K562 (cell line): Measurements from ENCODE around the gene MFSD6. TPM values are rescaled to one million over a fixed set of nuclear protein-coding genes. Genes with fewer than 3 reads are reported as not detected.

Experiments used
- ATAC-seq: fragments of 200-7000 bp; cut with Tn5 transposase; 3 replicates; pipeline ENCODE4 v1.9.1; 2020; ENCODE audit warnings: moderate library complexity
- BruUV-seq: library from RNA; stranded (reverse); fragments of 400-500 nt; replicated peaks from 2 replicates; lab custom pipeline; 2021; lab: Mats Ljungman, UMichigan
- CTCF ChIA-PET: fragments of 300-600 bp; formaldehyde crosslinking; extraction: SDS; loops from one replicate; lab custom pipeline; 2021; ENCODE audit warnings: low intra/inter-chr PET ratio; lab: Yijun Ruan, JAX
- POLR2A ChIA-PET: fragments of 300-600, 350-650 bp; sonication (Branson Sonifier 250); formaldehyde crosslinking; extraction: SDS; loops from one replicate; lab custom pipeline; 2021; ENCODE audit warnings: antibody characterized with exemption, inconsistent platforms; lab: Yijun Ruan, JAX
- DNase-seq, 4 experiments: peaks; one replicate each; pipeline versions ENCODE4 v3.0.0 to v3.0.0-alpha.2; 2011 to 2018; ENCODE audit warnings: low spot score in 3 of 4, mixed read lengths in 3 of 4; ENCODE audit errors: extremely low read depth in 1 of 4
- FAIRE-seq: peaks from 2 replicates; lab custom pipeline; 2011; peaks lifted over from hg19 to GRCh38; lab: Jason Lieb, UNC
- H2AFZ ChIP-seq: 2 replicates; pipeline ENCODE4 v1.6.0; 2011; ENCODE audit warnings: low read depth, low read length, control low read depth, inconsistent platforms
- H3K27ac ChIP-seq: fragments of 200-600 bp; 3 replicates; pipeline ENCODE4 v1.8.0; 2011; ENCODE audit warnings: low read depth, mild to moderate bottlenecking, control low read depth, inconsistent platforms, low read length, moderate library complexity, mixed read lengths; ENCODE audit errors: extremely low read depth
- H3K27me3 ChIP-seq, 2 experiments: fragments of 300-600 bp in 1 of 2; 2 replicates in 1 of 2; 3 replicates in 1 of 2; pipeline versions ENCODE4 v1.6.0 to v1.8.0; 2011; ENCODE audit warnings: inconsistent platforms in 2 of 2, low read length in 2 of 2, mild to moderate bottlenecking in 1 of 2, mixed read lengths in 1 of 2, moderate library complexity in 1 of 2; ENCODE audit not compliant: control insufficient read depth in 2 of 2, insufficient read depth in 2 of 2
- H3K36me3 ChIP-seq: fragments of 300-600 bp; 3 replicates; pipeline ENCODE4 v1.8.0; 2011; ENCODE audit warnings: mild to moderate bottlenecking, low read length, inconsistent platforms; ENCODE audit not compliant: control insufficient read depth, insufficient read depth
- H3K4me1 ChIP-seq, 2 experiments: fragments of 200-600 bp in 1 of 2; replicated peaks in 1 of 2; 2 replicates in 1 of 2; 3 replicates in 1 of 2; pipeline versions ENCODE4 v1.5.1 to v1.8.0; 2011; ENCODE audit warnings: inconsistent platforms in 2 of 2, low read length in 2 of 2, mild to moderate bottlenecking in 1 of 2, mixed read lengths in 1 of 2, moderate library complexity in 1 of 2; ENCODE audit not compliant: control insufficient read depth in 2 of 2, insufficient read depth in 2 of 2
- H3K4me2 ChIP-seq: 2 replicates; pipeline ENCODE4 v1.6.1; 2011; ENCODE audit warnings: low read length, control low read depth, inconsistent platforms, mixed read lengths; ENCODE audit not compliant: insufficient read depth
- H3K4me3 ChIP-seq: fragments of 200-600 bp; sonication (generic), shearing (Covaris generic); 2 replicates; pipeline ENCODE4 v1.5.1; 2016; ENCODE audit warnings: control low read depth, inconsistent platforms
- H3K79me2 ChIP-seq: fragments of 200-600 bp; 3 replicates; pipeline ENCODE4 v1.8.0; 2011; ENCODE audit warnings: low read length, inconsistent platforms; ENCODE audit not compliant: control insufficient read depth, insufficient read depth
- H3K9ac ChIP-seq, 2 experiments: 2 replicates each; pipeline versions ENCODE4 v1.6.0 to v1.6.1; 2011; ENCODE audit warnings: low read depth in 2 of 2, low read length in 2 of 2, control low read depth in 1 of 2, inconsistent platforms in 1 of 2, mild to moderate bottlenecking in 1 of 2, mixed read lengths in 1 of 2; ENCODE audit not compliant: insufficient read depth in 1 of 2
- H3K9me1 ChIP-seq: one replicate; pipeline ENCODE4 v1.6.0; 2011; ENCODE audit warnings: inconsistent platforms, mild to moderate bottlenecking, low read length, moderate library complexity; ENCODE audit not compliant: control insufficient read depth, insufficient read depth
- H3K9me3 ChIP-seq: replicated peaks from 2 replicates; pipeline ENCODE4 v1.5.1; 2011; ENCODE audit warnings: low read depth, low read length, inconsistent platforms; ENCODE audit not compliant: control insufficient read depth, insufficient read depth
- H4K20me1 ChIP-seq: replicated peaks from 2 replicates; pipeline ENCODE4 v1.6.1; 2011; ENCODE audit warnings: low read length, inconsistent platforms, mixed read lengths; ENCODE audit not compliant: control insufficient read depth, insufficient read depth
- CBFA2T3 ChIP-seq: fragments of 450-650 bp; IDR thresholded peaks from 2 replicates; pipeline ENCODE4 v1.6.1; 2017
- ESRRB ChIP-seq: fragments of 250-450 bp; sonication (Bioruptor Pico); IDR thresholded peaks from 2 replicates; pipeline ENCODE4 v1.5.0; 2020; ENCODE audit warnings: mild to moderate bottlenecking, moderate library complexity, borderline replicate concordance
- ILK ChIP-seq: fragments of 450-650 bp; IDR thresholded peaks from 2 replicates; pipeline ENCODE4 v1.6.1; 2016; ENCODE audit warnings: missing genetic modification characterization, low read depth, mild to moderate bottlenecking, missing compliant biosample characterization, moderate library complexity, borderline replicate concordance
- OTX1 ChIP-seq: fragments of 450-650 bp; formaldehyde crosslinking; IDR thresholded peaks from 2 replicates; pipeline ENCODE4 v1.4.0; 2022; ENCODE audit warnings: mild to moderate bottlenecking
- WGBS: fragments of 100-300 bp; shearing (Covaris generic); methylation state at CpG from one replicate; pipeline ENCODE4 v1.1.6; 2016; ENCODE audit warnings: low coverage, mixed read lengths; ENCODE audit not compliant: insufficient coverage; ENCODE audit errors: missing lambda C conversion rate; 5-methylcytosine and 5-hydroxymethylcytosine counted together
- in situ Hi-C: fragments of 300-500 bp; cut with MboI; formaldehyde crosslinking; loops from 4 replicates; pipeline ENCODE4 v1.15.0; 2018; ENCODE audit warnings: inconsistent platforms, mixed read lengths
- intact Hi-C: fragments of 100-400 bp; cut with micrococcal nuclease; formaldehyde crosslinking; loops from 2 replicates; pipeline ENCODE4 v1.14.2; 2022
- polyA plus RNA-seq, 8 experiments: library from polyadenylated mRNA; depleted of rRNA in 4 of 8; stranded (reverse) in 5 of 8; unstranded in 3 of 8; fragments of >200 nt; fragmentation: Nextera tagmentation in 2 of 8; fragmentation: Illumina TruSeq in 1 of 8; extraction: Ambion mirVana in 2 of 8; extraction: Trizol in 1 of 8; gene quantifications; 2 replicates each; pipeline versions ENCODE4 v1.2.1 to v1.2.3, GENCODE V29; 2011 to 2014; ENCODE audit warnings: inconsistent platforms in 1 of 8, missing spikeins in 1 of 8
- total RNA-seq, 7 experiments: library from RNA; depleted of rRNA in 6 of 7; stranded (reverse); fragments of >200 nt in 6 of 7; fragmentation: Illumina TruSeq in 2 of 7; extraction: Trizol in 2 of 7; gene quantifications; 2 replicates each; pipeline versions ENCODE4 v1.2.1 to v1.2.3, GENCODE V29; 2011 to 2021; ENCODE audit warnings: low replicate concordance in 1 of 7
- TF ChIP-seq, protein P1 (sequence below), 2 experiments: fragments of 450-650 bp; IDR thresholded peaks; 2 replicates each; pipeline ENCODE4 v1.6.1; 2018; ENCODE audit warnings: mild to moderate bottlenecking in 2 of 2, low read depth in 1 of 2; ENCODE audit not compliant: partially characterized antibody in 2 of 2

The MFSD6 gene
- total and polyA plus RNA-seq, 9 of the 15 experiments (the other 6 are each of a cell fraction or from before 2014, with no cell fraction given) = 1.1 to 7.9 (median 4.4) TPM

DNA sequence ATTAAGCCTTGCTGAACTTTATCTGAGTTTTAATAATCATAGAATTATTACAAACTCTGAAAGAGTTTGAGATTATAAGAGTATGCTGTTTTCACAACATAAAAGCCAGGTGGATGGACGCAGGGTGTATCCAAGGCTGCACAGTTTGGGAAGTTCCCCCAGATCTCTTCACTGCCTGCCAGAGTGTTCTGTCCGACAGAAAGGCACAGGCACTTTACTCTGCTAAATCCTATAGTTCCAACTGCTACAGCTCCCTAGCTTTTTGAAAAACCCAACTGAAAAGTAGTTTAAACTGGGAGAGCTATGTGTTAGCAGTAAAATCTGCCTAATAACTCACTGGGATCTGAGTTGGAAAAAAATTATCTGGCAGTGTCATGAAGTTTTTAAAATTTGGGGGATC, 38.0 kb downstream of the MFSD6 start (continued):
- TF ChIP-seq, protein P1, sequence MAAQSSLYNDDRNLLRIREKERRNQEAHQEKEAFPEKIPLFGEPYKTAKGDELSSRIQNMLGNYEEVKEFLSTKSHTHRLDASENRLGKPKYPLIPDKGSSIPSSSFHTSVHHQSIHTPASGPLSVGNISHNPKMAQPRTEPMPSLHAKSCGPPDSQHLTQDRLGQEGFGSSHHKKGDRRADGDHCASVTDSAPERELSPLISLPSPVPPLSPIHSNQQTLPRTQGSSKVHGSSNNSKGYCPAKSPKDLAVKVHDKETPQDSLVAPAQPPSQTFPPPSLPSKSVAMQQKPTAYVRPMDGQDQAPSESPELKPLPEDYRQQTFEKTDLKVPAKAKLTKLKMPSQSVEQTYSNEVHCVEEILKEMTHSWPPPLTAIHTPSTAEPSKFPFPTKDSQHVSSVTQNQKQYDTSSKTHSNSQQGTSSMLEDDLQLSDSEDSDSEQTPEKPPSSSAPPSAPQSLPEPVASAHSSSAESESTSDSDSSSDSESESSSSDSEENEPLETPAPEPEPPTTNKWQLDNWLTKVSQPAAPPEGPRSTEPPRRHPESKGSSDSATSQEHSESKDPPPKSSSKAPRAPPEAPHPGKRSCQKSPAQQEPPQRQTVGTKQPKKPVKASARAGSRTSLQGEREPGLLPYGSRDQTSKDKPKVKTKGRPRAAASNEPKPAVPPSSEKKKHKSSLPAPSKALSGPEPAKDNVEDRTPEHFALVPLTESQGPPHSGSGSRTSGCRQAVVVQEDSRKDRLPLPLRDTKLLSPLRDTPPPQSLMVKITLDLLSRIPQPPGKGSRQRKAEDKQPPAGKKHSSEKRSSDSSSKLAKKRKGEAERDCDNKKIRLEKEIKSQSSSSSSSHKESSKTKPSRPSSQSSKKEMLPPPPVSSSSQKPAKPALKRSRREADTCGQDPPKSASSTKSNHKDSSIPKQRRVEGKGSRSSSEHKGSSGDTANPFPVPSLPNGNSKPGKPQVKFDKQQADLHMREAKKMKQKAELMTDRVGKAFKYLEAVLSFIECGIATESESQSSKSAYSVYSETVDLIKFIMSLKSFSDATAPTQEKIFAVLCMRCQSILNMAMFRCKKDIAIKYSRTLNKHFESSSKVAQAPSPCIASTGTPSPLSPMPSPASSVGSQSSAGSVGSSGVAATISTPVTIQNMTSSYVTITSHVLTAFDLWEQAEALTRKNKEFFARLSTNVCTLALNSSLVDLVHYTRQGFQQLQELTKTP (IDR thresholded peaks at IDR 0.05; ENCODE audit: low read depth in 1 of 2, partially characterized antibody in 2 of 2) = no peak
- no peak for TF ChIP-seq CBFA2T3

DNA sequence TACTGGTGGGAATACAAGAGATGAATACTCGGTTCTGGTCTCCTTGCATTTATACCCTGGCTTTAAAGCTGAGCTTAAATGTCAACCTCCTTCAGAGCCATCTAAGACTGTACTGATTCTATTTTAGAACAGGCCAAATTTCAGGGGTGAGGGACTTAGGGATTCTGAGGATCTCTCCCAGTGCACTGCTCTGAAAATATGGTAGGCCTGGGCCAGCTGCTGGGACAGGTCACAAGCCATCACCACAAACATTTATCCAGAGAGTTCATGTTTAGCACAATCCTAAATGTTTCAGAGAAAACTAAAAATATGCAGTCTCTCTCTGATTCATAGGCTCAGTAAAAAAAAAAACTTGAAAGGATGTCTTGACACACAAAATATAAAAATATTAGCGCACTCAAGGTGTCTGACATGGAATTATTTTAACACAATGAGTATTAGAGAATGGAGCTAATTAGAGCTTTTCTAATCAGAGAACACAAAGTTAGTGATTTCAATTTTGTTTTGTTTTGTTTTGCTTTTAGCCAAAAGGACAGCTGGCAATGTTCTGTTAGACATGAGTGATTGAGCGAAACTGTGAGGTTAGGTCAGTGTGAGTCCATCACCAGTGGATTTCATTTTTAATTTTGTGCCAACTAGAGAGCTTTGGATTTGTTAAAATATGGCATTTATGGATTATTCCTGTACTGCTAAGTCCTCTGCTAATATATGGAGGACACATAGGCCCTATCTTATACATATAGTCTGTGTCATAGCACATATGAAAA, 38.8 kb downstream of the MFSD6 start:
- TF ChIP-seq OTX1 (CRISPR knock-in tag) (no peak), ILK (tag) (no peak), ESRRB (no peak)
- Histone ChIP-seq H3K4me3 (no peak overlapping the region), H2AFZ (no peak overlapping the region), H3K4me2 (no peak overlapping the region), H3K27ac (no peak overlapping the region), H3K9me1 (no peaks in the 10 kb centered on the region), H3K4me1 (no peaks in the 10 kb centered on the region; a peak in 3 of 5 replicates), H3K79me2 (no peaks in the 10 kb centered on the region; the same call in 2 of the 3 replicates), H3K27me3 (no peaks in the 10 kb centered on the region), H3K9ac (no peak overlapping the region), H4K20me1 (no peaks in the 10 kb centered on the region), H3K9me3 (no peaks in the 10 kb centered on the region), H3K36me3 (no peaks in the 10 kb centered on the region)
- intact Hi-C loops = no loop called here
- 66% methylated on average over 3 of the region's 3 CpGs for WGBS
- ATAC-seq = no peak
- ChIA-PET CTCF (no interaction called here), POLR2A (interaction anchor here (0.7 to 1.2 kb wide), 2 partner anchors 16 to 20 kb away, joined by 3 read pairs; no protein-coding TSS in a partner anchor)
- DNase-seq = no peak
- in situ Hi-C loops = no loop called here
- FAIRE-seq = no peak
- no TSS peak for BruUV-seq
